Cerebellar nuclear complex (tissue), 1 donor: ENCODE results near the gene GALNT15.

Experiments
- DNase-seq, 2 experiments: peaks; one replicate each; lab custom pipeline; 2025; lab: John Stamatoyannopoulos, UW

Gene GALNT15

DNA sequence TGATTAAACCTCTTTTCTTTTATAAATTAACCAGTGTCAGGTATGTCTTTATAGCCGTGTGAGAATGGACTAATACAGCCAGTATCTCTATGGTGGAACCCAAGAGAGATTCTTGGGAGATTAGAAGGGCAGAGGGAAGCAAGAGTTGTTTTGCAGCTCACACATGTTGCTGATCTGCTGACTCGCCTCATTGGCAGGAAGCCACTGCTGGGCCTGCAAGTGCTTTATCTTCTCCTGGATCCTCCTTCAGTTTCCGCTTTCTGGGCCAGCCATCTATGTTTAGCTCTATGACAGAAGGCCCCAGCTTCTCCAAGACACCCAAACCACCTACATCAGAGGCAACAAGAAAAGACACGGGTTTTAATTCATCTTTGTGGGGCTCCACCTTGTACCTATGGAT, 23.4 kb upstream of the GALNT15 start:
- DNase-seq = no peak

DNA sequence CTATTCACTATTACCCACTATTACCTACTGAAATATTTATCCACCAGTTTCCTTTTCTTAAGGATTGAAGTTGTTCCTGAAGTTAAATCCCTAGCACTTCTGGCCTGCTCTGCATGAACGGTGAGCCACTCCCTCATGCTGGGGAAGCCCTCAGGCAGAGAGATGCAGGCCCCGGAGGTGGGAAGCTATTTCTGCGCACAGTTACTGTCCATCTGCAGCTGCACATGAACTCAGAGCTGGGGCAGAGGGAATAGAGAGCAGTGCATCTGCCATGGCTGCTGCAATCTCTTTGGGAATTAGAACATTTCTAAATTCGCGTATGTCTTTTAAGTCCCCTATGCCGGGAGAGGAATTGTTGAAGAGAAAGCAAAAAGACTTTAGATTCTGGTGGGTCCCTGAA, 6.3 kb upstream of the GALNT15 start:
- DNase-seq = no peak

DNA sequence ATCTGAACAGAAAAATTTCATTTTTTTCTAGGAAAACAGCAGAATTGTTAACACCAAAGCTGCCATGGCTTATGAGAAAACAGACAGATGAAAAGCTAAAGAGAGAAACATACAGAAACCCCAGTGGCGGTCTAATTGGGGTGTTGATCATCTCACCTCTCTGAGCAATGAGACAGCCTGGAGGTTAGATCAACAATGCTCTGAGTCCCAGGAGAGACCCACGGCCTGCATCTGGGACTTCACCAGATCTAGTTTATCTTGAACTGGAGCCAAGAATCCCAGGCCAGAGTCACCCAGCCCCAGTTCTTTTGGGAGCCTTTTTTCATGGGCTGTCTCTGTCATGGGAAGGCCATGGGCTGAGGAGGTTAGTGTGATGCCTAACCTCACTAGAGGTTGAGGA, 3.5 kb upstream of the GALNT15 start:
- no peak for DNase-seq

DNA sequence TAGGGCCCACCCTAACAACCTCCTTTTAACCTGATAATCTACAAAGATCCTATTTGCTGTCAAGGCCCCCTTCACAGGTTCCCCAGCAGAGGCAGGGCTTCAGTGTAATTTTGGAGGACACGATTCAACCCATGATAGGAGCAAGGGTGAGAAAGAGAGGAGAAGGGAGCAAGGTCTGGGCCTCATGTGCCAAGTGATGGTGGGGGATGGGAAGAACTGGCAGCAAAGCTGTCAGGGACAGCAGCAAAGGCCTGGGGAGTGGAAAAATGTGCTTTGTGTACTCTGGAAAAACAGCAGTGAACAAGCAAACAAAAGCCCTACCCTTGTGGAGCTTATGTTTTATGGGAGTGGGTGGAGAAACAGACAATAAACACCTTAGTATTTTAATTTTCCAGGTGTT, 2.7 kb upstream of the GALNT15 start:
- no peak for DNase-seq

DNA sequence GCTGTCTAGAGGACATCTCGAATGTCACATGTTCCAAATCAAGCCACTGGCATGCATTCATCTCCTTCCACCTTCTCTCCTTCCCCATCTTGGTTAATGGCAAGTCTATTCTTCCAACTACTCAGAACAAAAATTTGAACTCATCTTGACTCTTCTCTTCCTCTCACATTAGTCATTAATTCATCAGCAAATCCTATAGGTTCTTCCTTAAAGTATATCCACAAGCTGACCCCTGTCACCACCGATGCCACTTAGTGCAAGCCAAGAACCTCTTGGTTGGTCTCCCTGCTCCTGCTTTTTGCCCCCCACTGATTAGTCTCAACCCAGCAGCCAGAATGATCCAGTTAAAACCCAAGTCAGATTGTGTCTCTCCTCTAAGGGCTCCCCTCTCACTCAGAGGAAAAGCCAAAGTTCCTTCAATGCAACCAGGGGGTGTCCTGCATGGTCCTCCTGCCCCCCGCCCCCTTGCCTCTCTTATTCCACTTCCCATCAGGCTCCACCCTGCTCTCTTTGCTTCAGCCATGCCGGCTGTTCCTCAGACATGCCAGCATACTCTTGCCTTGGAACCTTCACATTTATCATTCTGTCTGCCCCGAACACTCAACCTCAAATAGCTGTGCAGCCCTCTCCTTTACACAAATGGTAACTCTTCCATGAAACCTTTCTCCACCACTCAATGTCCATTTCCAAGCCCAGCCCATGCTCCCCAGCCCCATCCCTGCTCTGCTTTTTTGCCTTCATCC, 1.0 kb upstream of the GALNT15 start:
- DNase-seq = no peak

DNA sequence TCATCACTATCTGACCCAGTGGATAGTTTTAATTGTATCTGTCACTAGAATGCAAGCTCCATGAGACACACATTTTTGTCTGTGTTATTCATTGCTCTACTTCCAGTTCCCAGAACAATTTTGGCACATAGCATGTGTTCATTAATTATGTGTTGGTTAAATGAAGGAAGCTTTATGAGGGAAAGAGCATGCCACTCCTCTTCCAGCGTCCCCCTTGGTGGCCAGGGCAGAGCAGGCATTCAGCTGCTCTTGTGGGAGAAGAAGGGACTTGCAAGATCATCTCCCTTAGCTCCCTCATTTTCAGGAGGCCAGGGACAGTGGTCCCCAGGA, 489 bp upstream of the GALNT15 start:
- no peak for DNase-seq

DNA sequence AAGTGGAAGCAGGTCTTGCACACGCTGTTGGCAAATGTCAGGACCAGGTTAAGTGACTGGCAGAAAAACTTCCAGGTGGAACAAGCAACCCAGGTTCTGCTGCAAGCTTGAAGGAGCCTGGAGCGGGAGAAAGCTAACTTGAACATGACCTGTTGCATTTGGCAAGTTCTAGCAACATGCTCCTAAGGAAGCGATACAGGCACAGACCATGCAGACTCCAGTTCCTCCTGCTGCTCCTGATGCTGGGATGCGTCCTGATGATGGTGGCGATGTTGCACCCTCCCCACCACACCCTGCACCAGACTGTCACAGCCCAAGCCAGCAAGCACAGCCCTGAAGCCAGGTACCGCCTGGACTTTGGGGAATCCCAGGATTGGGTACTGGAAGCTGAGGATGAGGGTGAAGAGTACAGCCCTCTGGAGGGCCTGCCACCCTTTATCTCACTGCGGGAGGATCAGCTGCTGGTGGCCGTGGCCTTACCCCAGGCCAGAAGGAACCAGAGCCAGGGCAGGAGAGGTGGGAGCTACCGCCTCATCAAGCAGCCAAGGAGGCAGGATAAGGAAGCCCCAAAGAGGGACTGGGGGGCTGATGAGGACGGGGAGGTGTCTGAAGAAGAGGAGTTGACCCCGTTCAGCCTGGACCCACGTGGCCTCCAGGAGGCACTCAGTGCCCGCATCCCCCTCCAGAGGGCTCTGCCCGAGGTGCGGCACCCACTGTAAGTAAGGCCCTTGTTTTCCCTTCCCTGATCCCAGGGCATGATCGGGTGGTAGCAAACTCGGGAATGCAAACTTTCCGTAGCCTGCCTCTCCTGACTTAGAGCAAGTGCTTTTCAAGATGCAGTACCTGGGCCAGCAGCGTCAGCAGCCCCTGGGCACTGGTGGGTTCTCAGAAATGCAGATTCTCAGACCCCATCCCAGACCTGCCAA, 759 bp downstream of the GALNT15 start:
- no peak for DNase-seq

DNA sequence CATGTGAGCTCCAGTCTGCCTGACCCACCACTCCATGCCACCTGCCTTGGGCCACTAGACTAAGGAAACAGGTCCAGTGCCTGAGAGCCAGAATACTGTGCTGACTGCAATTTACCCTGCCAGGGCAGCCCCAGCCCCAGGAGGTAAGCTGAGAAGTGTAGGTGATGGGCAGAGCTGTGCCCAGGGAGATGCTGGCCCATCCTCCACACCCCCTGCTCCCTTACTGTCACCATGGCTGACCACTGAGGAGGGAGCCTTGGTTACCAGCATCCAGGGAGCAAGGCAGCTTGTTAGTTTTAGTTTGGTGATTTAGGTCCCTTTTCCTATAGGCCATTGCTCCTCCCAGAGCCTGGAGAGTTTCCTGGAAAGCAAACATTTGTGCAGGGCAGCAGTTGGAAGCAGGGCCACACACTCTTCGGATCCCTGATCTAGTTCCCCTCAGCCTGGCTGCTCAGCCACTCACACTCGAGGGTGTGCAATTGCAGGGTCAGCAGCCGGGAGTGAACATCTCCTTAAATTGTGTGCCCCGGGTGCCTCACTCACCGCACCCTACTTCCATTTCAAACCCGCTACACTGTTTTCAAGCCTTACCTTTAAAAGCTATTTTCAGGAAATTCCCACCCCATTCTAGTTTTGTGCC, 2.0 kb downstream of the GALNT15 start:
- DNase-seq = no peak

DNA sequence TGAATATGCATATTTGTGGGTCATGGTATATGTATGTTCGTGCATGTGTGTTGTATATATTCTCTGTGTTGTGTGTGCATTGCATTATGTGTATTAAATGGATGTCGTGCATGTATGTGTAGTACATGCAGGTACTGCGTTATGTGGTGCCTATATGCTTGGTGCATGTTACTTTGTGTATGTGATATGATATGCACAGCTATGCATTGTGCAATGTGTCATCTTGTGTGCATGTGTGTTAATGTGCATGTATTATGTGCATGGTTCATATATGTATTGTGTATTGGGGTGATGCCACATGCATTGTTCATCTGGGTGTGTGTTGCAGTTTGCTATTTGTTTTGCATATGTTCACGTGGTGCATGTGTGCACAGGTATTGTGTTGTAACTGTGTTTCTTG, 2.9 kb downstream of the GALNT15 start:
- no peak for DNase-seq

DNA sequence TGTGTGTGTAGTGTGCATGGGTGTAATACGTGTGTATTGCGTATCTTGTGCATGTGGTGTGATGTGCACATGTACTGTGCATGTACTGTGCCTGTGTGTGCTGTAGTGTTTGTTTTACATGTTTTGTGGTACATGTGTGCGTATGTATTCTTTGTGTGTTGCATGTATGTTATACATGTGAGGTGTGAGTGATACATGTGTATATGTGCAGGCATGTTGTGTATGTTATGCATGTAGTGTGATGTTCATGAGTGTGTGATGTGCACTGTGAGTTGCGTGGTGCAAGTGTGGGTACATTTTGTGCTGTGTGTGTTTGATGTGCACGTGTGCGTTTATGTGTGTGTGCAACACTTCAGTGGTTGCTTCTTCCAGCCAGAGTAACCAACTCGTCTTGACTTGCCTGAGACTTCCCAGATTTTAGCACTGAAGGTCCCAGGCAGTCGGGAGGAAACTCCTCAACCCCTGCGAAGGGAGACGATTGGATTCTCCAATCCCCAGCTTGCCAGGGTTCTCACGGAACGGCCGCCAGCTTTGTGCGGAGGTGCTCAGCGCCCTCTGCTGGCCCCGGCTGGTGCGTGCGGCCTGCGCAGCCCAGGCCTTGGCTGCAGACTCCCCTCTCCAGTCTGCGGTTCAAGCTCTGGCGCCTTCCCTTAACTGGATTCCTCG, 3.6 kb downstream of the GALNT15 start:
- DNase-seq = no peak

DNA sequence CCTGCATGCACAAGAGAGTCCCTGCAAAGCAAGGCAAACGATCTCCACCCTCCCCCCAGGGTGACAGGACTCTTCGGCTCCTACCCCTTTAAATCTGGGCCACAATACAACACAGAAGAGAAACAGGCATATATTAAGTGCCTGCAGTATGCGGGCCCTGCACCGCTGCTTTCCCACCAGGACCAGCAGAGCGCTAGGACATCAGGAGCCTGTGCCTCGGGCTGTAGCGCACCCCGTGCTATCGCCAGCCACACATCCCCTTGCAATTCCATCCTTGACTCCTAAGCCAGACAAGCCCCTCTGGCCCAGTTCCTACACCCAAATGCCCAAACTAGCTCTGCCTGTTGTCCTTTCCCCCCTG, 4.1 kb downstream of the GALNT15 start:
- no peak for DNase-seq

DNA sequence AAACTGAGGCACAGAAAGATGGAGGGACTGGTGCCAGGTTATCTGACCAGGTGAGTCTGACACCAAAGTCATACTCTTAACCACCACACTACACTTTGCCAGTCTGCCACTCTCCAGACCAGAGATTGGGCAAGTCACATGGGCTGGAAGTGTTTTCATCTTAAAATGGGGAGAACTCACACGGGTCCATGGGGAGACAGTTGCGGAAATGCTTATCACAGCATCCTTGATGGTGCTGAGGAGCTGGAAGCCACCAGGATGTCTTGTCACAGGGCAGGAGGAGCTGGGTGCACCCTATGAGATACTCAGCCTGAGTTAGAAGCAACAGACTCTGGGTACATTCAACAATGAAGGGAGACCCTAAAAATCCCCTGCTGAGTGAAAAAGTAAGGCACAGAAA, 4.8 kb downstream of the GALNT15 start:
- DNase-seq = no peak

DNA sequence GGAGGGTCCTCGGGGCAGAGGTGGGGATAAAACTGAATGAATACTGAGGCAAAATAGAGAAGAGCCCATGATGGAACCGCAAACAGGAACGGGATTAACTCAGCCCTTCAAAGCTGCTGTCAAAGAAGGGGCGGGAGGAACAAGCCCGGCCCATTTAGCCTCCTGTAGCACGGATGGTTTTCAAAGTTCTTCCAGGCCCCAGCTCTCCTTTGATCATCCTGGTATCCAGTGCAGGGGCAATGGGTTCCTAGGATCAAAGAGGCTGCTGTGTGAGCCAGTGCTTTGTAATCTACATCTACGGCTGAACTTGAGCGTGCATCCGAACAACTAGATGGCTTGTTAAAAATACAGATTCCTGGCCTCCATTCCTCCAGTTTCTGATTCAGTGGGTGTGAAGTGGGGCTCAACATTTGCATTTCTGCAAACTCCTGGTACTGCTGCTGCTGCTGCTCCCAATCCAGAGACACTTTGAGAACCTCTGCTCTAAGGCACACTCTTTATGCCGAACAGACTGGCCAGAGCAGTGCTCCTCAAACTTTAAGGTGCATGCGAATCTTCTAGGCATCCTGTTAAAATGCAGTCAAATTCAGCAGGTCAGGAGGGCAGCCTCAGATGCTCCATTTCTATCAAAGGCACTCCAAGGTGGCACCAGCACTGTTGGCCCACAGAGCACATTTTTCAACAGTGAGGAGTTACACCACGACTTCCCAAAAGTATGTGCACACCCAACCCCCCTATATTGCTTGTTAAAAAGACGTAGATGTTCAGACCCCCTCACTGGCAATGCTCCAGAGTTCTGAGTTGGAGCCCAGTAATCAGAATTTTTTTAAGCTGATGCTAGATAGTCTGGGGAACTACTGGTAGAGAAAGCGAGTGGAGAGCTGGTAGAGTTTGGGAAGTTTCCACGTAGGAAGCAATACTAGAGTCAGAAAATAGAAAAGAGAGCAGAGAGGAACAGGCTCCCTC, 5.6 kb downstream of the GALNT15 start:
- no peak for DNase-seq

DNA sequence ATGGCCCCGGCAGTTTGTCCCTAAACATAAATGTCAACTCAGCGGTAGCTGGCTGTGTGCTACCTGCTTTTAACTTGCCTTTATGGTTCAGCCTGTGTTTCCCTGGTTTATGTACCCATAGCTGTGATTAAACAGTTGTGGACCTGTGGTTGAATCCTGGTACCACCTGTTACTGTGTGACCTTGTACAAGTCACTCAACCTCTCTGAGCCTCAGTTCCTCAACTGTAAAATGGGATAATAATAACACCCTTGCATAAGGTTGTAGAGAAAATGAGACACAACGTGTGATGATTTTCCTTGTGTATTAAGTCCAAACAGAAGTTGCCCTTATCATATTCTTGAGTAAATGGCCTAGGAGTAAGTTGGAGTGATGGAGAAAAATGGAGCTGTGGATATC, 6.3 kb downstream of the GALNT15 start:
- no peak for DNase-seq

DNA sequence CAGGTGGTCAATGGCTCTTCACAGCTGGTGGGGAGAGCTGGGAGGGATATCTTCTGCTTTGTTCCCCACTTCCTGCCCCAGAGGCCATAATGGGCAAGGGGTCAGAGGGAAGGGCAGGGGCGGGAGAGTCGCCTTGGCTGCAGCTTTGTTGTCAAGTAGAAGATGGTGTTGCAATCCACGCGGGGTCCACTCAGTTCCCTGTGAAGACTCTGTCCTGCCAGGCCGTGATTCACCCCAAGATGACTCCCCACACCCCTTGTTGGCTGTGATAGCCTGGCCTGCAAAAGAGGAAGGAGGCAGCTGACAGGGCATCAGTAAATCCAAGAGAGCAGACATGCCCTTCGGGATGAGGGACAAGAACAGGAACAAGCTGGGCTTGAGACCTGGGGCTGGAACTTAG, 6.9 kb downstream of the GALNT15 start:
- no peak for DNase-seq

DNA sequence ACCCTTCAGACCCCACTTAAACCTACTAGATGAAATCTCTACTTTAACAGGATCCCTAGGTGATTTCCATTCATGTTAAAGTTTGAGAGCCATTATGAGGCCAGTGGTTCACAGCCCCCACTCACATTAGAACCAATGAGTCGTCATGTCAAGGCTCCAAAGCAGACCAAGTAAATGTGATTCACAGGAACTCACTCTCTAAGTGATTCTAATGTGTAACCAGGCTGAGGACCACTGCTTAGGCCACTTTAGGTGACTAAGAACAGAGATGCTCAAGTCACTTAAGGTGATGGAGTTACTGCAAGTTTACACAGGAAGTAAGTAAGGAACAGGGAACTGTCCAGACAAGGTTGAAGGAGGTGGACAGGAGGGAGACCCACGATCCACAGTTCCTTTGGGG, 7.7 kb downstream of the GALNT15 start:
- no peak for DNase-seq

DNA sequence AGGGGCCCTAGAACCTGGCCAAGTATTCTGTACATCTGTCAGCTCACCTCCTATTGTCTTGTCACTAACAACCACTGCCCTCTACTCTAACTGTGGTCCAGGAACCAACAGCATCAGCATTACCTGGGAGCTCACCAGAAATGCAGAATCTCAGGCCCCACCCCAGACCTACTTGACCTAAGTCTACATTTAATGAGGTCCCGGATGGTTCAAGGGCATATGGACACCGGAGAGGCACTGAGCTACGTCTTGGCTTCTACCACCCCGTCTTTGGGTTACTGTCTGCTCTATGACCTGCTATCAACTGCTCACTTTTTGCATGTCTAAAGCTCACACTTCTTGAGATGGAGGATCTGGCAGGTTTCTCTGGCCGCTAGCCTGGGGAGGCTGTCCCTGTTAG, 8.1 kb downstream of the GALNT15 start:
- DNase-seq = no peak

DNA sequence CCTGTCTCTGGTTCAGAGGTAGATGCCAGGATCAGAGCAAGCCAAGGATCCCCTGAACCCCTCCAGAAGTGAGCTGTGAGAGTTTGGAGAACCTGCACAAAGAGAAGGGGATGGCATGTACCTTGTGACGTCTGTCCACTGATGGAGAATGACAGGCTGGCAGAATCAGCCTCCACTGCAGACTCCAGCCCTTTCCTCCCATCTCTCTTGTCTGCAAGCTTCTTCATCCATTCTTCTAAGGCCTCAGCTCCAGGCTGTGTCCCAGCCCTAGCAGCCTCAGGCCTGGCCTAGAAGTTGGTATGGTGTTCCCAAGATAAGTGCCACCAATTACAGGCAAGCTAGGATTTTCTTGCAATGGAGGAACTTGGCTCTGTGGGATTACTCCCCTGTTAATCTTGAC, 8.6 kb downstream of the GALNT15 start:
- no peak for DNase-seq

DNA sequence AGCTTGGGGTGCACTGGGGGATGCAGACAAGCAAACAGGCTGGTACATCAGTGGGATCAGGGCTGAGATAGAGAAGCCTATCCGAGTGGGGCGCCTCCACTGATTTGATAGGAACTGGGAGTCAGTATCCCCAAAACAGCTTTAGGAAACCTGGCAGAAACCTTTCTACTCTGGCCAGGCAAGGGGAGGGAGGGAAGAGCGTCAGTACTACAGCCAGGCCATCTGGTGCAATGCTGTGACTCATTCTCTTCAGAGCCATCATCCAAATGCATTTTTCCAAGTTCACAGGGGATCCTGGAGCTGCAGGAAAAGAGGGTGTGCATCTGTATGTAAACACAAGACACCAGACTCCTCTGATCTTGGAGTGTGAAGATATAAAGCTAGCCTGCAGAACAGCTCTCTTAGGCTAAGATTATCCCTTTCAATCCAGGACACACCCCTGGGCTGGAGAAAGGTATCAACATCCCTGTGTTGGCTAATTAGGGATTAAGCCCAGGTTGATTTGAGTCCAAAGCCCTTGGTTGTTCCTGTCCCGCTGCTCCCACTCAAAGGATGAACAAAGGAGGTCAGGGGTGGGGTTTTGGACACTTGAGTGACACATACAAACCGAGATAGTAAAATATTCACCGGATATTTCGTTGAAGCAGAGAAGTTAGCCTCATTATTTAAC, 9.3 kb downstream of the GALNT15 start:
- DNase-seq = peak; percentile 67 to 90

DNA sequence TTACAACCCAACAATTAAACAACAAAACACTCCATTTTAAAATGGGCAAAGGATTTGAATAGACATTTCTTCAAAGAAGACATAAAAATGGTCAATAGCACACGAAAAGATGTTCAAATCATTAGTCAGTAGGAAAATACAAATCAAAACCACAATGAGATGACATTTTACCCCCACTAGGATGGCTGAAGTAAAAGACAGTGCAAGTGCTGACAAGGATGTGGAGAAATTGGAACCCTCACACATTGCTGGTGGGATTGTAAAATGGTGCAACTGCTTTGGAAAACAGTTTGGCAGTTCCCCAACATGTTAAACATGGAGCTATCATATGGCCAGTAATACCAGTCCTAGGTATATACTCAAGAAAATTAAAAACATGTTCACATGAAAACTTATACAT, 11.6 kb downstream of the GALNT15 start:
- no peak for DNase-seq

DNA sequence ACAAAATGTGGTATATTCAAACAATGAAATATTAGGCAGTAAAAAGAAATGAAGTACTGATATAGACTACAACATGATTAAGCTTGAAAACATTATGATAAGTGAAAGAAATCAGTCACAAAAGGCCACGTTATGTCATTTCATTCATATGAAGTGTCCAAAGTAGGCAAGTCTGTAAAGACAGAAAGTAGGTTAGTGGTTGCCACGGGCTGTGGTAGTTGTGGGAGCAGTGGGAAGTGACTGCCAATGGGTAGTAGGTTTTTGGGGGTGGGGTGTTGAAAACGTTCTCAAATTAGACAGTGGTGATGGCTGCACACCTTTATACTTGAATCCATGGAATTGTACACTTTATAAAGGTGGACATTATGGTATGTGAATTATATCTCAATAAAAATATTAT, 12.1 kb downstream of the GALNT15 start:
- DNase-seq = no peak
